ENCODE results near the gene ZBTB37.
"Not testable (repeated sequence)": the region's sequence is repeated elsewhere in the genome, so short reads cannot be mapped to it uniquely, and the experiment has no call there.

The ZBTB37 gene

GRCh38 chr1:173868266-173869020 lies at the start of gene ZBTB37:
Gene ZBTB37 (plus strand): TSS chr1:173868380. CDS start chr1:173870226, 1,846 bp downstream.
- peak; percentile 92 for DNase-seq

GRCh38 chr1:173818459-173818858 lies 49.7 kb upstream of the ZBTB37 start:
- DNase-seq, result no peak

GRCh38 chr1:173821680-173822079 lies 46.5 kb upstream of the ZBTB37 start:
- no peak for DNase-seq

GRCh38 chr1:173823781-173824314 lies 44.3 kb upstream of the ZBTB37 start:
- DNase-seq, result no peak

- peak; percentile 98 for DNase-seq
These were observed 43.7 kb upstream of the ZBTB37 start, which contains the start of the genes CENPL and DARS2 for GRCh38 chr1:173824315-173825081. Gene CENPL (minus strand): TSS chr1:173824883. CDS start chr1:173811299, 13,584 bp downstream. Gene DARS2 (plus strand): TSS chr1:173824673. CDS start chr1:173825230, 557 bp downstream.

- DNase-seq, result no peak
These were observed 40.6 kb upstream of the ZBTB37 start for GRCh38 chr1:173827611-173828010.

GRCh38 chr1:173832748-173833147 lies 35.4 kb upstream of the ZBTB37 start:
- DNase-seq, result no peak

- DNase-seq, result no peak
These were observed 16.1 kb upstream of the ZBTB37 start for GRCh38 chr1:173852105-173852504.

GRCh38 chr1:173853074-173853473 lies 15.1 kb upstream of the ZBTB37 start:
- no peak for DNase-seq

GRCh38 chr1:173856014-173856413 lies 12.2 kb upstream of the ZBTB37 start:
- no peak for DNase-seq

GRCh38 chr1:173856903-173857302 lies 11.3 kb upstream of the ZBTB37 start:
- DNase-seq, result no peak

- DNase-seq, result no peak
These were observed 10.7 kb upstream of the ZBTB37 start for GRCh38 chr1:173857363-173857917.

- DNase-seq, result not testable (repeated sequence)
These were observed 8.6 kb upstream of the ZBTB37 start for GRCh38 chr1:173859547-173859946.

- no peak for DNase-seq
These were observed 8.1 kb upstream of the ZBTB37 start for GRCh38 chr1:173860065-173860464.

- DNase-seq, result no peak
These were observed 6.4 kb upstream of the ZBTB37 start for GRCh38 chr1:173861731-173862145.

GRCh38 chr1:173862146-173862768 lies 5.9 kb upstream of the ZBTB37 start:
- DNase-seq, result not testable (repeated sequence)

GRCh38 chr1:173862769-173863223 lies 5.4 kb upstream of the ZBTB37 start:
- no peak for DNase-seq

GRCh38 chr1:173863224-173864161 lies 4.7 kb upstream of the ZBTB37 start:
- no peak for DNase-seq

- DNase-seq, result no peak
These were observed 3.9 kb upstream of the ZBTB37 start for GRCh38 chr1:173864179-173864867.

GRCh38 chr1:173865468-173866164 lies 2.6 kb upstream of the ZBTB37 start:
- no peak for DNase-seq
